Right lobe of liver (tissue), 4 donors: ENCODE data around the gene DNAH14.

Experiments used
- CTCF ChIP-seq, 4 donors: fragments of 200-600 bp in 3 of 4; fragments of 450-650 bp in 1 of 4; IDR thresholded peaks; one replicate each; pipeline versions ENCODE4 v1.5.1 to v1.8.0; 2016 to 2022; ENCODE audit warnings: antibody characterized with exemption in 4 of 4, mild to moderate bottlenecking in 2 of 4
- POLR2A ChIP-seq: fragments of 450-650 bp; IDR thresholded peaks from one replicate; pipeline ENCODE4 v1.6.1; 2017; ENCODE audit warnings: antibody characterized with exemption, mild to moderate bottlenecking
- donor health status: DM: no; HTN: no; CAD: no.
- donor health status: DM: no; HTN: no; CAD: no.
- donor health status: DM: no; HTN: yes; CAD: no.

GRCh38 chr1:225159793-225160192 lies 230.3 kb downstream of the DNAH14 start:
- TF ChIP-seq CTCF (IDR thresholded peaks at IDR 0.05): no peak
- TF ChIP-seq POLR2A: no peak
